PC-3 (cell line): Measurements from ENCODE around the gene SULT4A1. TPM values are rescaled to one million over a fixed set of nuclear protein-coding genes. Genes with fewer than 3 reads are reported as not detected.

Experiments
- ATAC-seq: fragments of 200-7000 bp; cut with Tn5 transposase; 2 replicates; pipeline ENCODE4 v1.9.1; 2020; ENCODE audit warnings: mild to moderate bottlenecking, moderate library complexity
- BruUV-seq: library from RNA; stranded (reverse); fragments of 400-500 nt; replicated peaks from 2 replicates; lab custom pipeline; 2021; lab: Mats Ljungman, UMichigan
- CTCF ChIA-PET: fragments of 300-600 bp; sonication (Branson Sonifier 250); formaldehyde crosslinking; loops from one replicate; lab custom pipeline; 2022; ENCODE audit warnings: antibody characterized with exemption; lab: Charles Lee
- POLR2A ChIA-PET: fragments of 300-600 bp; sonication (Branson Sonifier 250); formaldehyde crosslinking; loops from one replicate; lab custom pipeline; 2022; ENCODE audit warnings: antibody characterized with exemption; ENCODE audit not compliant: unreplicated experiment; lab: Charles Lee
- DNase-seq: peaks from one replicate; pipeline ENCODE4 v3.0.0-alpha.2; 2015
- H2AFZ ChIP-seq: fragments of 300-600 bp; sonication (generic); 2 replicates; pipeline ENCODE4 v1.6.0; 2016; ENCODE audit warnings: antibody characterized with exemption, low read length
- H3F3A ChIP-seq: fragments of 300-600 bp; sonication (generic); one replicate; pipeline ENCODE4 v1.6.0; 2017; ENCODE audit warnings: antibody characterized with exemption, low read length, control low read depth, mild to moderate bottlenecking; ENCODE audit not compliant: unreplicated experiment
- H3K27ac ChIP-seq: fragments of 300-600 bp; sonication (generic); 2 replicates; pipeline ENCODE4 v1.5.1; 2016; ENCODE audit warnings: mild to moderate bottlenecking, low read length
- H3K27me3 ChIP-seq: fragments of 300-600 bp; sonication (generic); 2 replicates; pipeline ENCODE4 v1.6.1; 2016; ENCODE audit warnings: low read length, mixed read lengths
- H3K36me3 ChIP-seq: fragments of 300-600 bp; sonication (generic); 2 replicates; pipeline ENCODE4 v1.6.1; 2016; ENCODE audit warnings: low read depth, mixed run types, low read length, mixed read lengths
- H3K4me1 ChIP-seq: fragments of 300-600 bp; sonication (generic); 2 replicates; pipeline ENCODE4 v1.5.1; 2016; ENCODE audit warnings: low read length; ENCODE audit not compliant: insufficient read depth
- H3K4me2 ChIP-seq: fragments of 300-600 bp; sonication (generic); 2 replicates; pipeline ENCODE4 v1.6.0; 2016; ENCODE audit warnings: low read length
- H3K4me3 ChIP-seq: fragments of 300-600 bp; sonication (generic); 2 replicates; pipeline ENCODE4 v1.5.1; 2016; ENCODE audit warnings: mild to moderate bottlenecking, low read length, mixed read lengths
- H3K79me2 ChIP-seq: fragments of 300-600 bp; sonication (generic); 2 replicates; pipeline ENCODE4 v1.6.1; 2017; ENCODE audit warnings: low read length, mixed read lengths
- H3K9ac ChIP-seq: fragments of 300-600 bp; sonication (generic); 2 replicates; pipeline ENCODE4 v1.6.0; 2016; ENCODE audit warnings: mild to moderate bottlenecking, low read length
- H3K9me2 ChIP-seq: fragments of 300-600 bp; sonication (generic); replicated peaks from 2 replicates; pipeline ENCODE4 v1.6.1; 2016; ENCODE audit warnings: mixed run types, low read length, mixed read lengths
- H3K9me3 ChIP-seq: fragments of 300-600 bp; sonication (generic); 2 replicates; pipeline ENCODE4 v1.6.1; 2016; ENCODE audit warnings: low read length, mixed read lengths
- H4K20me1 ChIP-seq: fragments of 300-600 bp; sonication (generic); 2 replicates; pipeline ENCODE4 v1.6.1; 2016; ENCODE audit warnings: low read length, mixed read lengths
- CTCF ChIP-seq: fragments of 300-600 bp; sonication (generic); conservative IDR thresholded peaks from 2 replicates; pipeline ENCODE4 v1.5.1; 2017; ENCODE audit warnings: antibody characterized with exemption, low read depth, mild to moderate bottlenecking, low read length
- EZH2 ChIP-seq: fragments of 300-600 bp; sonication (generic); IDR thresholded peaks from one replicate; pipeline ENCODE4 v1.6.1; 2017; ENCODE audit warnings: antibody characterized with exemption, mild to moderate bottlenecking, low read length; ENCODE audit not compliant: unreplicated experiment
- EZH2phosphoT487 ChIP-seq: fragments of 300-600 bp; sonication (generic); IDR thresholded peaks from 2 replicates; pipeline ENCODE4 v1.6.1; 2018; ENCODE audit warnings: mild to moderate bottlenecking, antibody characterized with exemption, low read length, borderline replicate concordance
- intact Hi-C: fragments of 100-400 bp; cut with micrococcal nuclease; formaldehyde crosslinking; loops from 2 replicates; pipeline ENCODE4 v1.9.0; 2023
- total RNA-seq: library from RNA; depleted of rRNA; stranded (reverse); fragments of >200 nt; gene quantifications from 2 replicates; pipeline ENCODE4 v1.2.3, GENCODE V29; 2014

The SULT4A1 gene
- total RNA-seq, 1 experiment from 2014 or later = not detected

- Histone ChIP-seq H3K9ac (no peak overlapping the region), H3K9me3 (no peaks in the 10 kb centered on the region), H3K79me2 (no peaks in the 10 kb centered on the region), H3K4me2 (no peak overlapping the region), H2AFZ (no peak overlapping the region), H4K20me1 (no peaks in the 10 kb centered on the region), H3K9me2 (no peaks in the 10 kb centered on the region), H3K27me3 (peaks cover 16% of the 10 kb centered on the region), H3K4me3 (no peak overlapping the region), H3K4me1 (no peaks in the 10 kb centered on the region), H3F3A (no peaks in the 10 kb centered on the region), H3K27ac (no peak overlapping the region), H3K36me3 (no peaks in the 10 kb centered on the region)
- CTCF ChIA-PET = no interaction called here
- DNase-seq = no peak
- TF ChIP-seq EZH2phosphoT487 (no peak), CTCF (no peak), EZH2 (no peak)
- POLR2A ChIA-PET = no interaction called here
- no TSS peak for BruUV-seq
- ATAC-seq = no peak
- intact Hi-C loops = no loop called here
Measured at GRCh38 chr22:43846966-43847365, 15.3 kb downstream of the SULT4A1 start.

- H3K79me2 ChIP-seq = no peaks in the 10 kb centered on the region
- no peak overlapping the region for H3K4me2 ChIP-seq
- peaks cover 6% of the 10 kb centered on the region for H3K27me3 ChIP-seq
- H3K4me3 ChIP-seq = no peak overlapping the region
- no peaks in the 10 kb centered on the region for H3K4me1 ChIP-seq
- H3K36me3 ChIP-seq = no peaks in the 10 kb centered on the region
- no TSS peak for BruUV-seq
- no peaks in the 10 kb centered on the region for H3K9me2 ChIP-seq
- no peak overlapping the region for H2AFZ ChIP-seq
- H4K20me1 ChIP-seq = no peaks in the 10 kb centered on the region
- intact Hi-C loops = no loop called here
- POLR2A ChIA-PET = no interaction called here
- no peaks in the 10 kb centered on the region for H3K9me3 ChIP-seq
- no peaks in the 10 kb centered on the region for H3F3A ChIP-seq
- no peak for DNase-seq
- TF ChIP-seq EZH2phosphoT487 (no peak), CTCF (no peak), EZH2 (no peak)
- no peak for ATAC-seq
- CTCF ChIA-PET = interaction anchor here (0.6 kb wide), 1 partner anchor 402 kb away, joined by 3 read pairs; no protein-coding TSS in a partner anchor
- H3K9ac ChIP-seq = no peak overlapping the region
- H3K27ac ChIP-seq = no peak overlapping the region
Measured at GRCh38 chr22:43845981-43846380, 16.3 kb downstream of the SULT4A1 start.

- intact Hi-C loops = no loop called here
- Histone ChIP-seq H3K36me3 (no peaks in the 10 kb centered on the region), H3F3A (no peaks in the 10 kb centered on the region), H4K20me1 (no peaks in the 10 kb centered on the region), H3K9me2 (no peaks in the 10 kb centered on the region), H3K9ac (no peak overlapping the region), H3K4me3 (no peak overlapping the region), H3K79me2 (no peaks in the 10 kb centered on the region), H3K27me3 (0 out of 2 replicates have a peak, but pooled peaks cover 3% of the 10 kb centered on the region), H2AFZ (no peak overlapping the region), H3K9me3 (no peaks in the 10 kb centered on the region), H3K27ac (no peak overlapping the region), H3K4me2 (no peak overlapping the region), H3K4me1 (no peaks in the 10 kb centered on the region)
- BruUV-seq = no TSS peak
- TF ChIP-seq CTCF (no peak), EZH2phosphoT487 (no peak), EZH2 (no peak)
- ChIA-PET CTCF (no interaction called here), POLR2A (no interaction called here)
- ATAC-seq = no peak
- DNase-seq = no peak
Measured at GRCh38 chr22:43844560-43845545, 17.5 kb downstream of the SULT4A1 start.
